GM19025 (cell line): ENCODE results near the gene FBXL17.
"Not testable (repeated sequence)": the region's sequence is repeated elsewhere in the genome, so short reads cannot be mapped to it uniquely, and the experiment has no call there.

Experiments used
- ATAC-seq: cut with Tn5 transposase; IDR thresholded peaks from one replicate; pipeline ENCODE4 v1.9.1; 2021; ENCODE audit warnings: mild to moderate bottlenecking, low read depth, moderate library complexity; ENCODE audit not compliant: unreplicated experiment

The FBXL17 gene

GRCh38 chr5:108315829-108316228 lies 66.1 kb downstream of the FBXL17 start:
- no peak for ATAC-seq

GRCh38 chr5:108312258-108312657 lies 69.6 kb downstream of the FBXL17 start:
- no peak for ATAC-seq

GRCh38 chr5:108311682-108312081 lies 70.2 kb downstream of the FBXL17 start:
- no peak for ATAC-seq

- no peak for ATAC-seq
These were observed 78.3 kb downstream of the FBXL17 start for GRCh38 chr5:108303611-108304010.

GRCh38 chr5:108303086-108303485 lies 78.8 kb downstream of the FBXL17 start:
- ATAC-seq: no peak

- ATAC-seq: no peak
These were observed 84.8 kb downstream of the FBXL17 start for GRCh38 chr5:108297042-108297601.

GRCh38 chr5:108295578-108296368 lies 86.1 kb downstream of the FBXL17 start:
- ATAC-seq: no peak

- no peak for ATAC-seq
These were observed 100.8 kb downstream of the FBXL17 start for GRCh38 chr5:108280960-108281569.

- no peak for ATAC-seq
These were observed 101.7 kb downstream of the FBXL17 start for GRCh38 chr5:108280248-108280647.

- no peak for ATAC-seq
These were observed 103.3 kb downstream of the FBXL17 start for GRCh38 chr5:108278285-108279240.

- ATAC-seq: no peak
These were observed 105.5 kb downstream of the FBXL17 start for GRCh38 chr5:108276187-108277050.

- ATAC-seq: not testable (repeated sequence)
These were observed 107.8 kb downstream of the FBXL17 start for GRCh38 chr5:108274080-108274479.

GRCh38 chr5:108271127-108271526 lies 110.8 kb downstream of the FBXL17 start:
- ATAC-seq: no peak

GRCh38 chr5:108266242-108266641 lies 115.7 kb downstream of the FBXL17 start:
- ATAC-seq: no peak

- ATAC-seq: no peak
These were observed 117.4 kb downstream of the FBXL17 start for GRCh38 chr5:108264533-108264932.

GRCh38 chr5:108263338-108263737 lies 118.6 kb downstream of the FBXL17 start:
- no peak for ATAC-seq

GRCh38 chr5:108260858-108261170 lies 121.1 kb downstream of the FBXL17 start:
- no peak for ATAC-seq

- ATAC-seq: peak; percentile 75
These were observed 121.6 kb downstream of the FBXL17 start for GRCh38 chr5:108260117-108260857.

GRCh38 chr5:108259306-108259705 lies 122.6 kb downstream of the FBXL17 start:
- ATAC-seq: peak; percentile 55
